ENCODE results near the gene MAMDC2.

MAMDC2 gene, protein sequence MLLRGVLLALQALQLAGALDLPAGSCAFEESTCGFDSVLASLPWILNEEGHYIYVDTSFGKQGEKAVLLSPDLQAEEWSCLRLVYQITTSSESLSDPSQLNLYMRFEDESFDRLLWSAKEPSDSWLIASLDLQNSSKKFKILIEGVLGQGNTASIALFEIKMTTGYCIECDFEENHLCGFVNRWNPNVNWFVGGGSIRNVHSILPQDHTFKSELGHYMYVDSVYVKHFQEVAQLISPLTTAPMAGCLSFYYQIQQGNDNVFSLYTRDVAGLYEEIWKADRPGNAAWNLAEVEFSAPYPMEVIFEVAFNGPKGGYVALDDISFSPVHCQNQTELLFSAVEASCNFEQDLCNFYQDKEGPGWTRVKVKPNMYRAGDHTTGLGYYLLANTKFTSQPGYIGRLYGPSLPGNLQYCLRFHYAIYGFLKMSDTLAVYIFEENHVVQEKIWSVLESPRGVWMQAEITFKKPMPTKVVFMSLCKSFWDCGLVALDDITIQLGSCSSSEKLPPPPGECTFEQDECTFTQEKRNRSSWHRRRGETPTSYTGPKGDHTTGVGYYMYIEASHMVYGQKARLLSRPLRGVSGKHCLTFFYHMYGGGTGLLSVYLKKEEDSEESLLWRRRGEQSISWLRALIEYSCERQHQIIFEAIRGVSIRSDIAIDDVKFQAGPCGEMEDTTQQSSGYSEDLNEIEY

DNA sequence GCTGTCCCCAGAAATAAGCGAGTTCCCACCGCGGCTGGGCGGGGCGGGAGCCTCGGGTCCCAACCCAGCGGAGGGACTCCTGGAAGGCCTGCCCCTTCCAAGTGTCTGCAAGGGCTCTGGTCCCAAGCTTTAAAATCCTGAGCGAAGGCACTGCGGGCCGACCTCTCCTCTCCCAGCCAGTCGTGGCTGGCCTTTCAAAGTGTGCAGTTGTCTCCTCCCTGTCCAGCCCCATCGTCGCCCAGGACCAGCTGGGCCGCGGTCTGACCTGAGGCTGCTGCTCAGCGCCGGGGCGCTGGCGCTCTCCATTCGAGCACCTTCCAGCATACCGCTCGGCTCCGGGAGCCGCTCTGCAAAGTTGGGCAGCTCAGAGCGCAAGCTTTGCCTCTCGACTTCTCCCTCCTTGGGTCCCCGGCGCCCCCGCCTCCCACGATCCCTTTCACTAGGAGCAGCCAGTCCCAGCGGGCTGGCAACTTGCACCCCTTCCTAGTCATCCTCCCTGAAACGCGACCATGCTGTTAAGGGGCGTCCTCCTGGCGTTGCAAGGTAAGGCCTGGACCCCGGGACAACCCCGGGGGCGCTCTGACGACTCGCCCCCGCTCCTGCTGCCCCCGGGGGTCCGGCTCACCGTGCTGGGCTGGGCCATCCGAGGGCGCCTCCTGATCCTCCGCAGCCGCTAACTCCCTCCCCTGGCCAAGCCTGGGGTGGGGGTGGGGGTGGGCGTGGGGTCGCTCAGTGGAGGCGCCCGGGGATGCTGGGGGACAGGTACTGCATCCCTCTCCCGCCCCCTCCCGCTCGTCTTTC, at the start of gene MAMDC2:
TSS of gene MAMDC2 (plus strand) at position 160 of the 801 bp plus-strand sequence. CDS start at position 510, 350 bp downstream.
- no peak for DNase-seq (ENCODE audit: low read depth)

- DNase-seq (ENCODE audit: low read depth): no peak
Measured at GRCh38 chr9:69995846-69996245, 47.8 kb upstream of the MAMDC2 start.

DNA sequence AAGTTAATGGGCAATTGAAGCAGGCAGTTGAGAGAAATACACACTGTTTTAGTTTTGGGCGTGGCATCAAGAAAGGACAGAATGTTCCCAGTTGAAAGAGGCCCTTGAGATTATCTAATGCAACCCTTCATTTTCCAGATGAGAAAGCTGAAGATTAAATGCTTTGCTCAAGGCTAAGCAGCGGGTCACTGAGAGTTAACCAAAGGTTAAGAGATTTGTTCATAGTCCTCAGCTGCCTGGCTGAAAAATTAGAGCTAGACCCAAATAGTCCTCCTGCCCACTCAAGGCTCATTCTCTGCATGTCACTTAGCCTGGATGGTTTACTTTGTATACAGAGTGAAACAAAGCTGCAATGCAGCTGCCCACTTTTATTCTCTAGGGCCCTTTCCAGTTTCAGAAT, 46.7 kb upstream of the MAMDC2 start:
- no peak for DNase-seq (ENCODE audit: low read depth)

DNA sequence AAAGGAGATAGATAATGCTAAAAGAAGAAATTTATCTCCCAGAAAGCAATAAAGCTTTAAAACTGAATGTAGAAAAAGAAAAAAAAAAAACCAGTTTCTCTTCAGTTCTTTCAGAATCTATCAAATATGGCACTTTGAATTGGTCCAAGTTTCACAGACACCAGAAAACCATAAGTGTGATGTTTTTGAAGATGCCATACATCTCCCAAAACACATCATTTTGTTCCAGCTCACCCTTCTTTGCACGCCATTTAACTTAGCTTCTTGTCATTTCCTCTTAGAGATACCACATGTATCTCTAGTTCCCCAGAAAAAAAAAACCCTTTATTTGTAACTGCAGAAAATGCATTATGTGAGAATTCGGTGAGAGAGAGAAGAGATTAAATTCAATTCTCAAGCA, 46.1 kb upstream of the MAMDC2 start:
- DNase-seq (ENCODE audit: low read depth): no peak

- no peak for DNase-seq (ENCODE audit: low read depth)
Measured at GRCh38 chr9:69999315-69999714, 44.3 kb upstream of the MAMDC2 start.

GRCh38 chr9:70000469-70000868, 43.2 kb upstream of the MAMDC2 start:
- no peak for DNase-seq (ENCODE audit: low read depth)

- no peak for DNase-seq (ENCODE audit: low read depth)
Measured at GRCh38 chr9:70003901-70004714, 39.5 kb upstream of the MAMDC2 start.

DNA sequence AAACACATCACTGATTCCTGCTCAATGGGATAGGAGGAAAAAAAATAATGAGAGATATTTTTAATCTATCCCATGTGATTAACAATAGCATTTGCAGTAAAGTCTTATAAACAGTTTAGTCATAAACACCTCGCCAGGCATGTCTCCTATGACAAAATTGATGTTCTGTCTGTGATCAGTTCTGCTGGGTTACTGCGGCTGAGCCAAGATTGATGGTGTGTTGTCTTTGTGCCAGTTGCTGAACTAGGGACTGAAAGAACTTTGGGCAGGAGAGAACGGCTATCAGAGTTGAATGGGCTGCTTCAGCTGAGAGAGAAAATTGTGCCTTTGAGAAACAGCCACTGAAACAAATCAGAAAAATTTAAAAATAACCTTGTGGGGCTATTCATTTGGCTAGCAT, 37.3 kb upstream of the MAMDC2 start:
- no peak for DNase-seq (ENCODE audit: low read depth)

GRCh38 chr9:70007831-70008230, 35.8 kb upstream of the MAMDC2 start:
- DNase-seq (ENCODE audit: low read depth): no peak

- DNase-seq (ENCODE audit: low read depth): no peak
Measured at GRCh38 chr9:70010015-70010414, 33.6 kb upstream of the MAMDC2 start.

DNA sequence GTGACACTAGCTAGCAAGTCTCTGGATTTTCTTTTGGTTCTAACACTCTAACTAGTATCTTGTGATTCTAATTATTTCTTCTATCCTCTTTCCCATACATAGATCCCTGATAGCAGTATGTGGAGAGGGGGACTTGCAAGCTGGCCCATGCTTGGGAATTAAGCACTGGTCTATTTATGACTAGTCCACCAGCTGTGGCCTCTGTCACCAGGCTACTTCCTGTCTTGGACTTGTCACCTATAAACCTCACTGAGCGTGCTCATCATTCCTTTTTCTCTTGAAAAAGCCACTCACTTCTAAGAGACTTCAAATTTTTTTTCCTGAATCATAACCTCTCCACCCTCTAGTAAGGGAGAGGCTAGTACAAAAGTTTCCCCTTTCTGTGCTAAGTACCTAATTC, 32.3 kb upstream of the MAMDC2 start:
- DNase-seq (ENCODE audit: low read depth): no peak

GRCh38 chr9:70012569-70012968, 31.1 kb upstream of the MAMDC2 start:
- no peak for DNase-seq (ENCODE audit: low read depth)

DNA sequence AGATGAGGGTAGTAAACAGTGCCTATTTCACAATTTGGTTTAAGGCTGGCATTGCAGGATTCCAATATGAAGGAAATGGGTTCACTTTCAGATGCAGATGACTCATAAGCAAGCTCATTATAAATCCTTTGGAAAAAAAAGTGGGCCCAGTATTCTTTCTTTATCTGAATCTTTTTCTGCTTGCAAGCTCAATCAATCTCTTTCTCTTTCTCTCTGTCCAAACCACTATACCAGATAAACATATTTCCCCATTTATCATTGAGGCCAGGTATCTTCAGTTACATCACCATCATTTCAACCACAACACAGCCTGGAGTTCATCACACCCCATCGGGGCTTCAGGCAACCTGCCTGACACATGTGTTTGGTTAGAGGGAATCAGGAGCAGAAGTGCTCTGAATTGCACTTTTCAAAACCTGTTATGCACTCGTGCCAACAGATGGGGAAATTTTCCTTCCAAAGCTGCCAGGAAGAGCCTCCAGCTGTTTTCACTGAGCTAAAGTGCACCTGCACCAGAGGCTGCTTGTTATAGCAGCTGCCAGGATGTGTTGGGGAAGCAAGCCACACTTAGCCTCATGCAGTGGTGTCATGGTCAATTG, 30.0 kb upstream of the MAMDC2 start:
- DNase-seq (ENCODE audit: low read depth): no peak

GRCh38 chr9:70015099-70015498, 28.5 kb upstream of the MAMDC2 start:
- DNase-seq (ENCODE audit: low read depth): no peak

GRCh38 chr9:70020217-70020616, 23.4 kb upstream of the MAMDC2 start:
- no peak for DNase-seq (ENCODE audit: low read depth)

- DNase-seq (ENCODE audit: low read depth): no peak
Measured at GRCh38 chr9:70020991-70021571, 22.6 kb upstream of the MAMDC2 start.

GRCh38 chr9:70028287-70028686, 15.4 kb upstream of the MAMDC2 start:
- DNase-seq (ENCODE audit: low read depth): no peak

DNA sequence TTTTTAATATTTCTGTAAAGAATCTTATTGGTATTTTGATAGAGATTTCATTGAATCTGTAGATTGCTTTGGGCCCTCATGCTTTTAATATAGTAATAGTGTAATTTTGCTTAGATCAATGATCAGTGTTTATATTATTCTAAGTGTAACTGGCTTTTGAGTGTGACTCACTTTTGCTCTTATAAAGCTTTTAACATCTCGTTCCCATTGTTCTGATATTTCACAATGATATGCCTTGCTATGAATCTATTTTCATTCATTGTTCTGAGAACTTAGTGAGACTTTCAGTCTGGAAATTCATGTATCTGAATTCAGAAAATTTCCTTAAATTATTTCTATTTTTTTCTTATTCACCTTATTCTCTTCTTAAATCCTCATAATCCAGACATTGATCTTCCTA, 13.5 kb upstream of the MAMDC2 start:
- DNase-seq (ENCODE audit: low read depth): no peak

DNA sequence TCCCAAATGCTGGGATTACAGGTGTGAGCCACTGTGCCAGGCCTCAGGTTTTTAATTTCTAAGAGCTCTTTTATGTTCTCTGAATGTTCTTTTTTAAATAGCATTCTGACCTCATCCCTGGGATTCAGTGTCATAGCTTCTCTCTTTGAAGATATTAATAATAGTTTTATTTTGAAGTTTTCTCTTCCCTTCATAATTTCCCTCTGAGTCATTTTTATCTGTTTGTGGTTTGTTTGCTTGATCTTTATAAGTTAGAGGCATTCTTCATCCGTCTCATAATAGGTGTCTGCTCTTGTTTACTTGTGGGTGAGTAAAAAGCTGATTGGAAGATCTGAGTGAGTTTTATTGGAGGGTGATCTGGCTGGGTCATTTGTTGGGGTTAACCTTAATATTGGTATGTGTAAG, 12.5 kb upstream of the MAMDC2 start:
- no peak for DNase-seq (ENCODE audit: low read depth)

GRCh38 chr9:70034271-70034711, 9.4 kb upstream of the MAMDC2 start:
- no peak for DNase-seq (ENCODE audit: low read depth)

GRCh38 chr9:70035691-70036090, 8.0 kb upstream of the MAMDC2 start:
- no peak for DNase-seq (ENCODE audit: low read depth)
